Measurements from ENCODE around the gene PRMT9.

PRMT9 gene

GRCh38 chr4:147599206-147599605 is 84.8 kb downstream of the PRMT9 start:
- no peak for DNase-seq (ENCODE audit: low read depth, low spot score)
- Histone ChIP-seq H3K9me3 (ENCODE audit: insufficient read depth, low read length) (no peaks in the 10 kb centered on the region), H3K27me3 (ENCODE audit: insufficient read depth, insufficient read length) (no peaks in the 10 kb centered on the region), H3K4me3 (ENCODE audit: insufficient read length, low read depth) (no peak overlapping the region), H3K9ac (ENCODE audit: insufficient read length, low read depth) (no peak overlapping the region), H3K4me1 (ENCODE audit: insufficient read depth, insufficient read length) (peaks cover 1% of the 10 kb centered on the region), H3K36me3 (ENCODE audit: insufficient read depth, insufficient read length, low read length) (no peaks in the 10 kb centered on the region)
- TF ChIP-seq YY1 (IDR thresholded peaks at IDR 0.05; ENCODE audit: insufficient read depth, insufficient read length), result no peak

- DNase-seq (ENCODE audit: low read depth, low spot score), result no peak
- no peaks in the 10 kb centered on the region; the same call in 1 of the 2 replicates for H3K9me3 ChIP-seq (ENCODE audit: insufficient read depth, low read length)
- no peaks in the 10 kb centered on the region for H3K36me3 ChIP-seq (ENCODE audit: insufficient read depth, insufficient read length, low read length)
- H3K27me3 ChIP-seq (ENCODE audit: insufficient read depth, insufficient read length), result no peaks in the 10 kb centered on the region
- H3K9ac ChIP-seq (ENCODE audit: insufficient read length, low read depth), result no peak overlapping the region
- peaks cover 1% of the 10 kb centered on the region for H3K4me1 ChIP-seq (ENCODE audit: insufficient read depth, insufficient read length)
- TF ChIP-seq ZNF274 (IDR thresholded peaks at IDR 0.05; ENCODE audit: low read depth, low read length) (no peak), SUZ12 (IDR thresholded peaks at IDR 0.05; ENCODE audit: extremely low read depth, insufficient read depth, insufficient read length) (no peak), YY1 (IDR thresholded peaks at IDR 0.05; ENCODE audit: insufficient read depth, insufficient read length) (no peak)
- H3K4me3 ChIP-seq (ENCODE audit: insufficient read length, low read depth), result no peak overlapping the region
Measured at GRCh38 chr4:147597561-147597960, 86.4 kb downstream of the PRMT9 start.

- TF ChIP-seq ZNF274 (IDR thresholded peaks at IDR 0.05; ENCODE audit: low read depth, low read length), result no peak
- no peak for TF ChIP-seq SUZ12 (IDR thresholded peaks at IDR 0.05; ENCODE audit: extremely low read depth, insufficient read depth, insufficient read length)
- TF ChIP-seq YY1 (IDR thresholded peaks at IDR 0.05; ENCODE audit: insufficient read depth, insufficient read length), result no peak
- no peaks in the 10 kb centered on the region for H3K36me3 ChIP-seq (ENCODE audit: insufficient read depth, insufficient read length, low read length)
- no peak overlapping the region for H3K9ac ChIP-seq (ENCODE audit: insufficient read length, low read depth)
- no peaks in the 10 kb centered on the region for H3K27me3 ChIP-seq (ENCODE audit: insufficient read depth, insufficient read length)
- no peak for DNase-seq (ENCODE audit: low read depth, low spot score)
- no peaks in the 10 kb centered on the region; the same call in 1 of the 2 replicates for H3K9me3 ChIP-seq (ENCODE audit: insufficient read depth, low read length)
- H3K4me3 ChIP-seq (ENCODE audit: insufficient read length, low read depth), result no peak overlapping the region
- peaks cover 1% of the 10 kb centered on the region for H3K4me1 ChIP-seq (ENCODE audit: insufficient read depth, insufficient read length)
Measured at GRCh38 chr4:147596981-147597380, 87.0 kb downstream of the PRMT9 start.

- Histone ChIP-seq H3K27me3 (ENCODE audit: insufficient read depth, insufficient read length) (no peaks in the 10 kb centered on the region), H3K9me3 (ENCODE audit: insufficient read depth, low read length) (no peaks in the 10 kb centered on the region; the same call in 1 of the 2 replicates), H3K36me3 (ENCODE audit: insufficient read depth, insufficient read length, low read length) (no peaks in the 10 kb centered on the region), H3K9ac (ENCODE audit: insufficient read length, low read depth) (no peak overlapping the region), H3K4me3 (ENCODE audit: insufficient read length, low read depth) (no peak overlapping the region), H3K4me1 (ENCODE audit: insufficient read depth, insufficient read length) (peaks cover 1% of the 10 kb centered on the region)
- TF ChIP-seq ZNF274 (IDR thresholded peaks at IDR 0.05; ENCODE audit: low read depth, low read length) (no peak), SUZ12 (IDR thresholded peaks at IDR 0.05; ENCODE audit: extremely low read depth, insufficient read depth, insufficient read length) (no peak), YY1 (IDR thresholded peaks at IDR 0.05; ENCODE audit: insufficient read depth, insufficient read length) (no peak)
- DNase-seq (ENCODE audit: low read depth, low spot score), result no peak
Measured at GRCh38 chr4:147596377-147596776, 87.6 kb downstream of the PRMT9 start.

- no peak overlapping the region for H3K9ac ChIP-seq (ENCODE audit: insufficient read length, low read depth)
- peaks cover 1% of the 10 kb centered on the region for H3K4me1 ChIP-seq (ENCODE audit: insufficient read depth, insufficient read length)
- H3K4me3 ChIP-seq (ENCODE audit: insufficient read length, low read depth), result no peak overlapping the region
- H3K27me3 ChIP-seq (ENCODE audit: insufficient read depth, insufficient read length), result no peaks in the 10 kb centered on the region
- no peak for TF ChIP-seq SUZ12 (IDR thresholded peaks at IDR 0.05; ENCODE audit: extremely low read depth, insufficient read depth, insufficient read length)
- TF ChIP-seq YY1 (IDR thresholded peaks at IDR 0.05; ENCODE audit: insufficient read depth, insufficient read length), result no peak
- no peak for TF ChIP-seq ZNF274 (IDR thresholded peaks at IDR 0.05; ENCODE audit: low read depth, low read length)
- H3K36me3 ChIP-seq (ENCODE audit: insufficient read depth, insufficient read length, low read length), result no peaks in the 10 kb centered on the region
- H3K9me3 ChIP-seq (ENCODE audit: insufficient read depth, low read length), result no peaks in the 10 kb centered on the region; the same call in 1 of the 2 replicates
- DNase-seq (ENCODE audit: low read depth, low spot score), result no peak
Measured at GRCh38 chr4:147594578-147594977, 89.4 kb downstream of the PRMT9 start.

GRCh38 chr4:147594107-147594506 is 89.9 kb downstream of the PRMT9 start:
- no peak overlapping the region for H3K9ac ChIP-seq (ENCODE audit: insufficient read length, low read depth)
- no peak overlapping the region for H3K4me3 ChIP-seq (ENCODE audit: insufficient read length, low read depth)
- no peaks in the 10 kb centered on the region; the same call in 1 of the 2 replicates for H3K9me3 ChIP-seq (ENCODE audit: insufficient read depth, low read length)
- peaks cover 1% of the 10 kb centered on the region for H3K4me1 ChIP-seq (ENCODE audit: insufficient read depth, insufficient read length)
- no peak for DNase-seq (ENCODE audit: low read depth, low spot score)
- no peak for TF ChIP-seq SUZ12 (IDR thresholded peaks at IDR 0.05; ENCODE audit: extremely low read depth, insufficient read depth, insufficient read length)
- TF ChIP-seq YY1 (IDR thresholded peaks at IDR 0.05; ENCODE audit: insufficient read depth, insufficient read length), result no peak
- no peak for TF ChIP-seq ZNF274 (IDR thresholded peaks at IDR 0.05; ENCODE audit: low read depth, low read length)
- no peaks in the 10 kb centered on the region for H3K36me3 ChIP-seq (ENCODE audit: insufficient read depth, insufficient read length, low read length)
- H3K27me3 ChIP-seq (ENCODE audit: insufficient read depth, insufficient read length), result no peaks in the 10 kb centered on the region

GRCh38 chr4:147591106-147591505 is 92.9 kb downstream of the PRMT9 start:
- no peaks in the 10 kb centered on the region for H3K27me3 ChIP-seq (ENCODE audit: insufficient read depth, insufficient read length)
- no peaks in the 10 kb centered on the region for H3K4me1 ChIP-seq (ENCODE audit: insufficient read depth, insufficient read length)
- DNase-seq (ENCODE audit: low read depth, low spot score), result no peak
- H3K36me3 ChIP-seq (ENCODE audit: insufficient read depth, insufficient read length, low read length), result no peaks in the 10 kb centered on the region
- no peak overlapping the region for H3K4me3 ChIP-seq (ENCODE audit: insufficient read length, low read depth)
- no peak overlapping the region for H3K9ac ChIP-seq (ENCODE audit: insufficient read length, low read depth)
- no peaks in the 10 kb centered on the region; the same call in 1 of the 2 replicates for H3K9me3 ChIP-seq (ENCODE audit: insufficient read depth, low read length)
- TF ChIP-seq SUZ12 (IDR thresholded peaks at IDR 0.05; ENCODE audit: extremely low read depth, insufficient read depth, insufficient read length) (no peak), YY1 (IDR thresholded peaks at IDR 0.05; ENCODE audit: insufficient read depth, insufficient read length) (no peak), ZNF274 (IDR thresholded peaks at IDR 0.05; ENCODE audit: low read depth, low read length) (no peak)
